SK-N-MC (cell line): ENCODE measurements around the gene CCDC89.

ENCODE experiments used
- EZH2 ChIP-seq: fragments of 200-600 bp; sonication (generic); IDR thresholded peaks from one replicate; pipeline ENCODE4 v1.6.1; 2017; ENCODE audit warnings: antibody characterized with exemption
- FOXP2 ChIP-seq: optimal IDR thresholded peaks from 2 replicates; pipeline ENCODE3; 2011; ENCODE audit warnings: mild to moderate bottlenecking, moderate library complexity; ENCODE audit not compliant: insufficient read depth; ENCODE audit errors: extremely low read length, control extremely low read depth
- POLR2AphosphoS5 ChIP-seq: IDR thresholded peaks from 2 replicates; pipeline ENCODE4 v1.6.1; 2012; ENCODE audit warnings: mild to moderate bottlenecking, low read depth, low read length, borderline replicate concordance

GRCh38 chr11:85663753-85664614 is 22.0 kb downstream of the CCDC89 start:
- TF ChIP-seq POLR2AphosphoS5 (no peak), EZH2 (no peak), FOXP2 (peak; percentile 22)
